Muscle of back (tissue), 11 donors: ENCODE results near the gene STK4. TPM values are rescaled to one million over a fixed set of nuclear protein-coding genes. Genes with fewer than 3 reads are reported as not detected.
A peak's percentile ranks its signal among the peaks of the same experiment; 100 is the strongest.

Source experiments
- DNase-seq, 3 donors: peaks; one replicate each; pipeline versions ENCODE4 v3.0.0 to v3.0.0-alpha.2; 2013
- polyA plus RNA-seq, 10 donors: library from polyadenylated mRNA; unstranded; fragments of 120-200 nt; gene quantifications; one replicate each; pipeline ENCODE4 v1.2.1, GENCODE V29; 2013; ENCODE audit not compliant: insufficient read length in 10 of 10

The STK4 gene
- polyA plus RNA-seq, 10 donors, result 7.6 to 13.4 (median 11.5) TPM

- no peak for DNase-seq
These were observed 13.6 kb upstream of the STK4 start for GRCh38 chr20:44952731-44953130.

- no peak for DNase-seq
These were observed 12.1 kb upstream of the STK4 start for GRCh38 chr20:44954211-44954610.

GRCh38 chr20:44955270-44955669 lies 11.0 kb upstream of the STK4 start:
- DNase-seq, result no peak

GRCh38 chr20:44956410-44956809 lies 9.9 kb upstream of the STK4 start:
- DNase-seq, result no peak

GRCh38 chr20:44958276-44958675 lies 8.0 kb upstream of the STK4 start:
- DNase-seq, result no peak

- DNase-seq, result peak in 2 of 3 donors; percentile 27 to 35
These were observed 7.2 kb upstream of the STK4 start for GRCh38 chr20:44959082-44959637.

GRCh38 chr20:44959638-44960102 lies 6.6 kb upstream of the STK4 start:
- DNase-seq, result peak in 1 of 3 donors; percentile 35

GRCh38 chr20:44960103-44960852 lies 6.0 kb upstream of the STK4 start, which contains the start of gene TOMM34:
TSS of gene TOMM34 (minus strand) at chr20:44960397. CDS start at chr20:44960333, 64 bp downstream.
- DNase-seq, result peak; percentile 90 to 97 (median 93)

GRCh38 chr20:44961011-44961869 lies 5.1 kb upstream of the STK4 start:
- DNase-seq, result no peak

- DNase-seq, result no peak
These were observed 4.4 kb upstream of the STK4 start for GRCh38 chr20:44961870-44962267.

GRCh38 chr20:44962483-44962882 lies 3.8 kb upstream of the STK4 start:
- DNase-seq, result no peak

GRCh38 chr20:44963325-44964215 lies 2.7 kb upstream of the STK4 start:
- DNase-seq, result no peak

GRCh38 chr20:44965651-44966029 lies 672 bp upstream of the STK4 start:
- no peak for DNase-seq

GRCh38 chr20:44967207-44967807 lies 995 bp downstream of the STK4 start:
- DNase-seq, result peak in 1 of 3 donors; percentile 11

- no peak for DNase-seq
These were observed 3.1 kb downstream of the STK4 start for GRCh38 chr20:44969300-44969894.

- DNase-seq, result no peak
These were observed 4.0 kb downstream of the STK4 start for GRCh38 chr20:44970243-44970757.

- DNase-seq, result no peak
These were observed 6.7 kb downstream of the STK4 start for GRCh38 chr20:44973053-44973452.

GRCh38 chr20:44976698-44977097 lies 10.4 kb downstream of the STK4 start:
- no peak for DNase-seq

- DNase-seq, result peak in 2 of 3 donors; percentile 24 to 38
These were observed 12.8 kb downstream of the STK4 start for GRCh38 chr20:44979090-44979621.
